Lung (tissue), 12 donors: Measurements from ENCODE around the gene PRKCA. TPM values are rescaled to one million over a fixed set of nuclear protein-coding genes. Genes with fewer than 3 reads are reported as not detected.

Experiments
- ATAC-seq: fragments of 200-7000 bp; cut with Tn5 transposase; one replicate; pipeline ENCODE4 v1.9.1; 2020; ENCODE audit warnings: moderate number of reproducible peaks; ENCODE audit not compliant: insufficient read depth, low FRiP score
- DNase-seq, 3 donors: peaks; one replicate each; pipeline ENCODE4 v3.0.0-alpha.2; 2013 to 2017
- H3K27ac ChIP-seq, 2 donors: one replicate each; pipeline ENCODE4 v1.5.1; 2013; ENCODE audit warnings: mild to moderate bottlenecking in 2 of 2, moderate library complexity in 2 of 2, control low read depth in 1 of 2, inconsistent platforms in 1 of 2, low read depth in 1 of 2, low read length in 1 of 2
- H3K27me3 ChIP-seq, 3 donors: one replicate each; pipeline ENCODE4 v1.5.1; 2013; ENCODE audit warnings: low read length in 2 of 3; ENCODE audit not compliant: control insufficient read depth in 3 of 3, insufficient read depth in 3 of 3
- H3K36me3 ChIP-seq, 4 donors: one replicate each; pipeline ENCODE4 v1.5.1; 2013; ENCODE audit warnings: low read length in 4 of 4, mild to moderate bottlenecking in 1 of 4, moderate library complexity in 1 of 4; ENCODE audit not compliant: control insufficient read depth in 4 of 4, insufficient read depth in 4 of 4
- H3K4me1 ChIP-seq, 5 donors: one replicate each; pipeline ENCODE4 v1.5.1; 2013; ENCODE audit warnings: low read length in 5 of 5, mild to moderate bottlenecking in 2 of 5, moderate library complexity in 1 of 5; ENCODE audit not compliant: control insufficient read depth in 5 of 5, insufficient read depth in 5 of 5
- H3K4me3 ChIP-seq: one replicate; pipeline ENCODE4 v1.5.1; 2013; ENCODE audit warnings: mild to moderate bottlenecking, control low read depth, moderate library complexity
- H3K9ac ChIP-seq, 2 donors: one replicate each; pipeline ENCODE4 v1.5.1; 2013; ENCODE audit warnings: low read length in 2 of 2, control low read depth in 1 of 2; ENCODE audit not compliant: insufficient read depth in 1 of 2
- H3K9me3 ChIP-seq, 4 donors: one replicate each; pipeline ENCODE4 v1.5.1; 2013; ENCODE audit warnings: low read length in 3 of 4, mild to moderate bottlenecking in 1 of 4, moderate library complexity in 1 of 4; ENCODE audit not compliant: control insufficient read depth in 4 of 4, insufficient read depth in 3 of 4
- CTCF ChIP-seq: IDR thresholded peaks from 2 replicates; pipeline ENCODE4 v1.5.1; 2012; ENCODE audit warnings: mild to moderate bottlenecking; ENCODE audit errors: control extremely low read depth, extremely low read depth
- WGBS, 2 donors: extraction: QIAGEN DNeasy Blood & Tissue Kit; methylation state at CpG; one replicate each; pipeline ENCODE4 v1.1.7; 2013; 5-methylcytosine and 5-hydroxymethylcytosine counted together
- polyA plus RNA-seq, 2 donors: library from polyadenylated mRNA; stranded (reverse); fragments of 200-250 nt; gene quantifications; one replicate each; pipeline ENCODE4 v1.2.1, GENCODE V29; 2013
- total RNA-seq, 2 donors: library from RNA; depleted of rRNA in 1 of 2; stranded (reverse); fragments of >200 nt in 1 of 2; gene quantifications; one replicate each; pipeline ENCODE4 v1.2.1, GENCODE V29; 2014 to 2021
- donor health status: control.
- donor health status: control.
- donor health status: Bipolar disorder and iron deficiency.
- donor health status: healthy.
- donor health status: DM: yes; HTN: yes; CAD: no.

Gene PRKCA
- total and polyA plus RNA-seq, 4 donors: 3.4 to 34.8 (median 13.8) TPM

DNA sequence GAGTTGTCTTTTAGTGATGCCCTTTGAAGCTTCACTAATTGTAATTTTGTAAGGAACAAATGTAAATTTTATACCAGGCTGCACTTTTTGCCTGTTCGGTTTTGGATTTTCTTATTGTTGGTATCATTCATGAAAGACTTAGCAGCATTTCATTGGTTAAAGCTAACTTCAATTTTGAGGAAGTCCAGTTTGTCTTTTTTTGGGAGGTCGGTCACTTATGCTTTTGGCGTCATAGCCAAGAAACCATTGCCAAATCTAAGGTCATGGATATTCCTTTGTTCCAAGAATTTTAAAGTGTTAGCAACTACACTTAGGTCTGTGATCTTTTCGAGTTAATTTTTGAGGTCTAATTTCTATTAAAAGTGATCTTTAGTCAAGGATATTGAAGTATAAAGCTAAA is 77.1 kb downstream of the PRKCA start:
- no peak overlapping the region for H3K9ac ChIP-seq
- H3K4me3 ChIP-seq: no peak overlapping the region
- H3K27me3 ChIP-seq: no peaks in the 10 kb centered on the region
- no peak for ATAC-seq
- H3K27ac ChIP-seq: no peak overlapping the region
- peak in 2 of 3 donors; percentile 50 to 55 for DNase-seq
- H3K9me3 ChIP-seq: no peaks in the 10 kb centered on the region
- TF ChIP-seq CTCF: no peak
- peaks cover 0 to 6% (median under 1%) of the 10 kb centered on the region in 5 donors for H3K4me1 ChIP-seq
- no peaks in the 10 kb centered on the region for H3K36me3 ChIP-seq
- 55 to 65% methylated on average over 4 of the region's 4 CpGs for WGBS, 2 donors

GRCh38 chr17:66379996-66380395 is 77.6 kb downstream of the PRKCA start:
- no peak for ATAC-seq
- 73 to 84% methylated on average over 2 of the region's 2 CpGs for WGBS, 2 donors
- Histone ChIP-seq H3K27me3 (no peaks in the 10 kb centered on the region), H3K9me3 (no peaks in the 10 kb centered on the region), H3K36me3 (no peaks in the 10 kb centered on the region), H3K4me3 (no peak overlapping the region), H3K4me1 (peaks cover 0 to 6% (median 0%) of the 10 kb centered on the region in 5 donors), H3K27ac (no peak overlapping the region), H3K9ac (no peak overlapping the region)
- no peak for TF ChIP-seq CTCF
- no peak for DNase-seq

- WGBS, 2 donors: 90 to 92% methylated on average over 4 of the region's 4 CpGs
- Histone ChIP-seq H3K4me1 (peaks cover 0 to 6% (median 0%) of the 10 kb centered on the region in 5 donors), H3K4me3 (no peak overlapping the region), H3K9me3 (no peaks in the 10 kb centered on the region), H3K27me3 (no peaks in the 10 kb centered on the region), H3K27ac (no peak overlapping the region), H3K36me3 (no peaks in the 10 kb centered on the region), H3K9ac (no peak overlapping the region)
- no peak for ATAC-seq
- no peak for TF ChIP-seq CTCF
- no peak for DNase-seq
These were observed 79.4 kb downstream of the PRKCA start for GRCh38 chr17:66381701-66382362.

- H3K27ac ChIP-seq: no peak overlapping the region
- ATAC-seq (no peak), DNase-seq (no peak)
- H3K9me3 ChIP-seq: no peaks in the 10 kb centered on the region
- peaks cover 0 to 6% (median 0%) of the 10 kb centered on the region in 5 donors for H3K4me1 ChIP-seq
- no peak overlapping the region for H3K4me3 ChIP-seq
- 82 to 88% methylated on average over 4 of the region's 4 CpGs for WGBS, 2 donors
- TF ChIP-seq CTCF: no peak
- H3K36me3 ChIP-seq: no peaks in the 10 kb centered on the region
- no peaks in the 10 kb centered on the region for H3K27me3 ChIP-seq
- H3K9ac ChIP-seq: no peak overlapping the region
These were observed 80.9 kb downstream of the PRKCA start for GRCh38 chr17:66383333-66383732.
